NT2/D1 (cell line): ENCODE measurements around the gene WDR83.

Source experiments
- SUZ12 ChIP-seq: IDR thresholded peaks from 2 replicates; pipeline ENCODE4 v1.6.1; 2011; ENCODE audit not compliant: insufficient read length, insufficient read depth; ENCODE audit errors: extremely low read depth
- YY1 ChIP-seq: IDR thresholded peaks from 2 replicates; pipeline ENCODE4 v1.6.1; 2011; ENCODE audit not compliant: insufficient read length, insufficient read depth
- ZNF274 ChIP-seq: IDR thresholded peaks from 2 replicates; pipeline ENCODE4 v1.6.1; 2011; ENCODE audit warnings: mild to moderate bottlenecking, low read depth, low read length

DNA sequence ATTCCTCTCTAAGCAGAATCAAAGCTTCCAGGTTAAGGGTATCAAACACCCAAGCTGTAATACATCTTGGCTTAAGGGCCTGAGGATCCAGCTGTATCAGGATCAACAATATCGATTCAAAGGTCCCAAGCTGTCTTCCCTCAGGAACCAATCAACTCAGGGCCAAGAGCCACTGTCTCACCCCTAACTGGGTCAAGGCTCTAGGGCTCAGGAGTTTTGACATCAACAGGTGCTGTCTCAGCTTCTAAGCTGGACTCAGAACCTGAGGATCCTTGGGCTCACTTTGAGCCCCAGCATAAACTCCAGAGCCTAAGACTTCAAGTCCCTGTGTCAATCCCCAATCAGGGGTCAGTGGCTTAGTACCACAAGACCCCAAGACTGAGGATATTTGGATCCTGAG is 28.9 kb downstream of the WDR83 start:
- no peak for TF ChIP-seq SUZ12
- no peak for TF ChIP-seq ZNF274
- no peak for TF ChIP-seq YY1
